ENCODE results near the gene CRYZL1.
A peak's percentile ranks its signal among the peaks of the same experiment; 100 is the strongest.

The CRYZL1 gene

DNA sequence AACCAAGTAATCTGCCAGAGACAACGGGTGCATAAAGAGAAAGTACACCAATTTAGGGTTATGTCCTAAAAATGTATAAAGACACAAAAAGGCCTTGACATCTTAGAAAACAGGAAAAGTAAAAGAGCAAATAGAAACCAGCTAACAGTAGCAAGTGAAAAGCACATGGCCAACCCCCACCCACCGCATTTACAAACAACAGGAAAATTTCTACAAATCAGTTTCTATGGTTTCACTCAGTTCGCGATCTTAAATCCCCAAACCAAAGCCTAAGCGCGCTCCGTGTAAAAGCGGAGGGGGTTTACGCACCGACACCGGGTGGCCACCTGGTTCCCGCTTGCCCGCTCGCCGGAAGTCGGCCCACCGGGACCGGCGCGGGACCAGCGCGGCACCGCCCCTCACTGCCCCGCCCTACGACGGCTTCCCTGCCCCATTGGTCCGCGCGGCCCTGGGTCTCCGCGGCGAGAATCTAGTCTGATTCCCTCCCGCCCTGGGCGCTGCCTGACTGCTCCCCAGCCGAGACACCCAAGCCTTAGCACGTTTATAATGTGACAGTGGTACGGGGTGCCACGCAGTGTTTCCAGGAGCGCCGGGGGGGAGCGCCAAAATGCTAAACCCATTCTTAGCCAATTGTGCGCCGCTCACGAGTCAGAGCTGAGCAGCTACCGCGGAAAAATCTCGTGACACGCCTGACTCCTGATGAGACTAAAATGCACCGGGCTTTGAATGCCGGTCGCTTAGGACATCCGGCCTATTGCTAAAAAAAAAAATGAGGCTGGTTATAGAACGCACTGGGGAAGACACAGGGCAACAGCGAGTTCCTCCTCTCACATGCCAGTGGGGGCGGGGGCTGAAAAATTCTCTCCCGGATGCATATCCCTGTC is 99.5 kb downstream of the CRYZL1 start, which contains the start of gene GART:
Gene GART, minus strand, starts transcription at position 362 of the 884 bp plus-strand sequence. CDS start 2,802 bp downstream, outside the sequence.
- Mint-ChIP-seq H3K36me3 (ENCODE audit: low read depth) (peaks cover 58% of the 10 kb centered on the region), H3K4me3 (peak within 1 kb of the TSS; percentile 98), H3K4me1 (ENCODE audit: low read depth) (peaks cover 38% of the 10 kb centered on the region), H3K9me3 (peaks cover 5% of the 10 kb centered on the region), H3K27me3 (ENCODE audit: low read depth) (no peaks in the 10 kb centered on the region), H3K27ac (peak within 1 kb of the TSS; percentile 100)
- peak; percentile 84 for DNase-seq (ENCODE audit: low spot score)

DNA sequence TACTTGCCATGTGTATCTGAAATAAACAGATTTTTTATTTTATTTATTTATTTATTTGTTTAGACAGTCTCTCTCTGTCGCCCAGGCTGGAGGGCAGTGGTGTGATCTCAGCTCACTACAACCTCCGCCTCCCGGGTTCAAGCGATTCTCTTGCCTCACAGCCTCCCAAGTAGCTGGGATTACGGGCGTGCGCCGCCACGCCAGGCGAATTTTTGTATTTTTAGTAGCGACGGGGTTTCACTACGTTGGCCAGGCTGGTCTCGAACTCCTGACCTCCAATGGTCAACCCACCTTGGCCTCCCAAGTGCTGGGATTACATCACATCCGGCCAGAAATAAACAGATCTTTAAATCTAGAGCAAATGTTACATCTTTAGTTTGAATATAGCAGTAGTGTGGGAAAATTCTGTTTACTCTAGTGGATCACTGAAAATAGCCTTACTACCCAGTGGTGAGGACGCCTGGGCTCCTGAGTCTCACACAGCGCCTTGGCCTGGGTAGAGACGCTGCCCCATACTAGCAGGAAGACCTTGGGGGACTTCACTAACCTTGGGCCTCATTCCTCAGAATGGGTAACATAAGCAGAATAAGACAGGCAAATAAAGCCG is 100.3 kb downstream of the CRYZL1 start:
- DNase-seq (ENCODE audit: low spot score): no peak
- Mint-ChIP-seq H3K4me3 (peak overlapping the region; percentile 98), H3K27ac (peak overlapping the region; percentile 100), H3K4me1 (ENCODE audit: low read depth) (peaks cover 42% of the 10 kb centered on the region), H3K27me3 (ENCODE audit: low read depth) (no peaks in the 10 kb centered on the region), H3K9me3 (peaks cover 5% of the 10 kb centered on the region), H3K36me3 (ENCODE audit: low read depth) (peaks cover 64% of the 10 kb centered on the region)

DNA sequence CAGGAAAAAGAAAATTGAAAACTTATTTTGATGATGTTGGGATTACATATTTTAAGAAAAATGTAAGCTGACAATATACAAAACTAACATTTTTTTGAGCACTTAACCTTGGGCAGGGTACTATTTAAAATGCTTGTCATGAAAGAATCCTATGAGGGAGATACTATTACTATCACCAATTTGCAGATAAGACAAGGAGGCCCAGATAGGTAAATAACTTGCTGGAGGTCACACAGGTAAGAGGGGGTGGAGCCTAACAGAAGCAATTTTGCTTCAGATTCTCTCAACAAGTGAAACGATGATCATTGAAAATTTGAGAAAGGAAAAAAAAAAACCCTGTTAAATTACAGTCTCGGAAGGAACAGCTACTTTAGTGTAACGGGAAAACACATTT is 100.8 kb downstream of the CRYZL1 start:
- peaks cover 38% of the 10 kb centered on the region for H3K4me1 Mint-ChIP-seq (ENCODE audit: low read depth)
- peaks cover 5% of the 10 kb centered on the region for H3K9me3 Mint-ChIP-seq
- H3K36me3 Mint-ChIP-seq (ENCODE audit: low read depth): peaks cover 62% of the 10 kb centered on the region
- peak overlapping the region; percentile 98 for H3K4me3 Mint-ChIP-seq
- H3K27ac Mint-ChIP-seq: peak overlapping the region; percentile 100
- no peaks in the 10 kb centered on the region for H3K27me3 Mint-ChIP-seq (ENCODE audit: low read depth)
- DNase-seq (ENCODE audit: low spot score): no peak

DNA sequence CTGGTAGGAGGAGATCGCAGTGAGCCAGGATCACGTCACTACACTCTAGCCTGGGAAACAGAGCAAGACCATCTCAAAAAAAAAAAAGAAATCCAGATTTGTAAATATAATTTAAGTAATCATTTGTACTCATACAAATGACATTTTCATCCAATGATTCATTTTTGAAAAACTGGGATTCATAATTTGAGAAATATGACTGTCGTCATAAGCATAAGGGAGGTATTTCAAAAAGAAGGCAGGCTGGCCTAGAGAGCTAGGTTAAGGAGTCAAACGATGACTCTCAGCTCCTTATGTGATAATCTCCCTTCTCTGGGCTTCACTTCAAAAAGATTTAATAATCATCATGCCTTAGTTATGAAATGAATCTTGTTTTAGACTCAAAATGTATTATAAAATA is 101.9 kb downstream of the CRYZL1 start:
- H3K4me1 Mint-ChIP-seq (ENCODE audit: low read depth): peaks cover 30% of the 10 kb centered on the region
- no peak for DNase-seq (ENCODE audit: low spot score)
- H3K9me3 Mint-ChIP-seq: peaks cover 5% of the 10 kb centered on the region
- no peak overlapping the region for H3K27ac Mint-ChIP-seq
- H3K36me3 Mint-ChIP-seq (ENCODE audit: low read depth): peaks cover 64% of the 10 kb centered on the region
- no peaks in the 10 kb centered on the region for H3K27me3 Mint-ChIP-seq (ENCODE audit: low read depth)
- no peak overlapping the region for H3K4me3 Mint-ChIP-seq

All from T-helper 2 cell treated with Interferon-gamma antibody and Interleukin-4, amounts not matched to agents 5 μg/mL and 100 μg/mL, for 36 hours (primary cell).